ENCODE data around the gene HBS1L. TPM values are rescaled to one million over a fixed set of nuclear protein-coding genes. Genes with fewer than 3 reads are reported as not detected.

HBS1L gene
- total and polyA plus RNA-seq, 2 of the 4 experiments (the other 2 are of a cell fraction): 45.1 to 120 TPM

- Histone ChIP-seq H3K27me3 (ENCODE audit: control insufficient read depth, insufficient read depth, low read length) (peaks cover 20% of the 10 kb centered on the region), H4K8ac (ENCODE audit: low read depth in 2 of 2, low read length in 2 of 2) (no peak overlapping the region), H2BK120ac (ENCODE audit: low read depth, low read length) (no peak overlapping the region), H3K4me1 (ENCODE audit: control insufficient read depth, insufficient read depth, low read length) (no peaks in the 10 kb centered on the region), H3K9ac (ENCODE audit: low read depth, low read length) (no peak overlapping the region), H2AK5ac (ENCODE audit: low read depth, low read length) (no peak overlapping the region), H3K27ac (ENCODE audit: insufficient read depth, low read length) (no peak overlapping the region), H3K9me3 (ENCODE audit: control insufficient read depth, insufficient read depth, low read length) (no peaks in the 10 kb centered on the region), H3K23ac (ENCODE audit: low read depth, low read length) (no peak overlapping the region), H3K18ac (ENCODE audit: low read depth, low read length) (no peak overlapping the region), H3K4me2 (ENCODE audit: low read depth, low read length) (no peak overlapping the region), H3K36me3 (ENCODE audit: control insufficient read depth, insufficient read depth, low read length) (no peaks in the 10 kb centered on the region), H3K56ac (ENCODE audit: extremely low read depth, insufficient read depth, low read length) (no peak overlapping the region), H2AK9ac (replicated peaks; ENCODE audit: low read depth, low read length, poor library complexity) (no peak overlapping the region), H4K5ac (ENCODE audit: low read depth, low read length) (no peak overlapping the region), H4K91ac (ENCODE audit: insufficient read depth, low read depth, low read length) (no peak overlapping the region), H2BK5ac (ENCODE audit: low read depth, low read length, poor library complexity, severe bottlenecking) (no peak overlapping the region), H4K20me1 (ENCODE audit: insufficient read depth, low read length) (no peaks in the 10 kb centered on the region), H2AFZ (replicated peaks; ENCODE audit: low read length, poor library complexity) (no peak overlapping the region), H3K14ac (replicated peaks; ENCODE audit: low read depth, low read length) (no peak overlapping the region), H3K4me3 (ENCODE audit: insufficient read depth, low read depth, low read length) (no peak overlapping the region), H3K9me1 (ENCODE audit: insufficient read depth, low read length) (no peaks in the 10 kb centered on the region), H2BK20ac (ENCODE audit: low read depth, low read length) (no peak overlapping the region), H3K79me1 (ENCODE audit: low read depth in 1 of 2, low read length in 2 of 2) (no peaks in the 10 kb centered on the region), H3K4ac (ENCODE audit: low read depth, low read length) (no peak overlapping the region), H2BK15ac (ENCODE audit: low read depth, low read length) (no peak overlapping the region)
- no peak for TF ChIP-seq BHLHE40 (IDR thresholded peaks at IDR 0.05; ENCODE audit: low read depth, low read length)
- no peak for TF ChIP-seq CEBPB (IDR thresholded peaks at IDR 0.05; ENCODE audit: low read depth, low read length)
- no peak for TF ChIP-seq RAD21 (IDR thresholded peaks at IDR 0.05; ENCODE audit: low read length)
- TF ChIP-seq MXI1 (IDR thresholded peaks at IDR 0.05; ENCODE audit: borderline replicate concordance, low read depth, low read length): no peak
- TF ChIP-seq MAFK (IDR thresholded peaks at IDR 0.05; ENCODE audit: low read depth, low read length): no peak
- no peak for TF ChIP-seq MAZ (IDR thresholded peaks at IDR 0.05; ENCODE audit: borderline replicate concordance, low read depth, low read length)
- TF ChIP-seq FOS (IDR thresholded peaks at IDR 0.05; ENCODE audit: low read depth, low read length): no peak
- TF ChIP-seq CHD1 (IDR thresholded peaks at IDR 0.05; ENCODE audit: low read depth, low read length): no peak
- no peak for TF ChIP-seq NFE2L2 (IDR thresholded peaks at IDR 0.05; ENCODE audit: low read depth, low read length)
- no peak for TF ChIP-seq RCOR1 (IDR thresholded peaks at IDR 0.05; ENCODE audit: insufficient replicate concordance, low read length)
- TF ChIP-seq SMC3 (IDR thresholded peaks at IDR 0.05; ENCODE audit: low read depth, low read length): no peak
- no peak for TF ChIP-seq RFX5 (IDR thresholded peaks at IDR 0.05; ENCODE audit: low read depth, low read length)
- TF ChIP-seq, protein P1, sequence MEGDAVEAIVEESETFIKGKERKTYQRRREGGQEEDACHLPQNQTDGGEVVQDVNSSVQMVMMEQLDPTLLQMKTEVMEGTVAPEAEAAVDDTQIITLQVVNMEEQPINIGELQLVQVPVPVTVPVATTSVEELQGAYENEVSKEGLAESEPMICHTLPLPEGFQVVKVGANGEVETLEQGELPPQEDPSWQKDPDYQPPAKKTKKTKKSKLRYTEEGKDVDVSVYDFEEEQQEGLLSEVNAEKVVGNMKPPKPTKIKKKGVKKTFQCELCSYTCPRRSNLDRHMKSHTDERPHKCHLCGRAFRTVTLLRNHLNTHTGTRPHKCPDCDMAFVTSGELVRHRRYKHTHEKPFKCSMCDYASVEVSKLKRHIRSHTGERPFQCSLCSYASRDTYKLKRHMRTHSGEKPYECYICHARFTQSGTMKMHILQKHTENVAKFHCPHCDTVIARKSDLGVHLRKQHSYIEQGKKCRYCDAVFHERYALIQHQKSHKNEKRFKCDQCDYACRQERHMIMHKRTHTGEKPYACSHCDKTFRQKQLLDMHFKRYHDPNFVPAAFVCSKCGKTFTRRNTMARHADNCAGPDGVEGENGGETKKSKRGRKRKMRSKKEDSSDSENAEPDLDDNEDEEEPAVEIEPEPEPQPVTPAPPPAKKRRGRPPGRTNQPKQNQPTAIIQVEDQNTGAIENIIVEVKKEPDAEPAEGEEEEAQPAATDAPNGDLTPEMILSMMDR (conservative IDR thresholded peaks at IDR 0.05; ENCODE audit: low read depth, low read length): no peak
- no peak for TF ChIP-seq USF2 (IDR thresholded peaks at IDR 0.05; ENCODE audit: low read depth, low read length)
- TF ChIP-seq POLR2A (IDR thresholded peaks at IDR 0.05; ENCODE audit: low read depth, low read length): no peak
- dilution Hi-C loops (cut with HindIII; ENCODE audit: low sequenced_read_pairs, unreplicated experiment): no loop called here
- BruUV-seq (replicated peaks): no TSS peak
- ATAC-seq (ENCODE audit: low read depth): no peak
- peak; percentile 14 for DNase-seq
- in situ Hi-C loops (cut with MboI; ENCODE audit: low sequenced_read_pairs): no loop called here
- no CpG with 5 or more reads among the region's 1 CpG for WGBS, 2 experiments (ENCODE audit: extremely low coverage in 2 of 2, insufficient read length in 1 of 2)
- intact Hi-C loops (cut with micrococcal nuclease): no loop called here
- CTCF ChIA-PET: no interaction called here
- POLR2A ChIA-PET (ENCODE audit: unreplicated experiment): no interaction called here
These were observed 39.8 kb upstream of the HBS1L start for GRCh38 chr6:135094403-135094821.

Data from IMR-90 (cell line).